ENCODE data around the gene CLTC. TPM values are rescaled to one million over a fixed set of nuclear protein-coding genes. Genes with fewer than 3 reads are reported as not detected.

CLTC gene
- total RNA-seq, 1 donor from 2014 or later, result 253 TPM

DNA sequence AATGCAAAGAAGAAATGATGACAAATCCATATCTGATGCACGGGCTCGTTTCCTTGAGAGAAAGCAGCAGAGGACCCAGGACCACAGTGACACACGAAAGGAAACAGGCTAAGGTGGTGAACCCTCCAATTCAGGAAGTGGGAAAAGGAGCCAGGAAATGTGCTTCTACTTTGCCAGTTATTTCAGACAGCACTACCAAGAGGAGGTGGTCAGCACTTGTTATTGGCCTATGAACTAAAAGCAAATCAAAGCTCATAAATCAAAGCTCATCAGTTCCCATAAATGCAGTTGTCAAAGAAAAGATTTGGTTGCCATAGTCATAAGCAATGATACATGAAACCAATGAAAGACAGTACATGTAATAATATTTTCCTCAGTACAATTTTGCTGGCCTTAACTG, 12.6 kb upstream of the CLTC start:
- Mint-ChIP-seq H3K36me3 (ENCODE audit: unreplicated experiment) (no peaks in the 10 kb centered on the region), H3K9me3 (ENCODE audit: unreplicated experiment) (no peaks in the 10 kb centered on the region), H3K27me3 (ENCODE audit: unreplicated experiment) (no peaks in the 10 kb centered on the region), H3K27ac (ENCODE audit: unreplicated experiment) (no peak overlapping the region), H3K4me3 (ENCODE audit: unreplicated experiment) (no peak overlapping the region), H3K4me1 (ENCODE audit: low read depth, unreplicated experiment) (no peaks in the 10 kb centered on the region)
- TF ChIP-seq, protein P1, sequence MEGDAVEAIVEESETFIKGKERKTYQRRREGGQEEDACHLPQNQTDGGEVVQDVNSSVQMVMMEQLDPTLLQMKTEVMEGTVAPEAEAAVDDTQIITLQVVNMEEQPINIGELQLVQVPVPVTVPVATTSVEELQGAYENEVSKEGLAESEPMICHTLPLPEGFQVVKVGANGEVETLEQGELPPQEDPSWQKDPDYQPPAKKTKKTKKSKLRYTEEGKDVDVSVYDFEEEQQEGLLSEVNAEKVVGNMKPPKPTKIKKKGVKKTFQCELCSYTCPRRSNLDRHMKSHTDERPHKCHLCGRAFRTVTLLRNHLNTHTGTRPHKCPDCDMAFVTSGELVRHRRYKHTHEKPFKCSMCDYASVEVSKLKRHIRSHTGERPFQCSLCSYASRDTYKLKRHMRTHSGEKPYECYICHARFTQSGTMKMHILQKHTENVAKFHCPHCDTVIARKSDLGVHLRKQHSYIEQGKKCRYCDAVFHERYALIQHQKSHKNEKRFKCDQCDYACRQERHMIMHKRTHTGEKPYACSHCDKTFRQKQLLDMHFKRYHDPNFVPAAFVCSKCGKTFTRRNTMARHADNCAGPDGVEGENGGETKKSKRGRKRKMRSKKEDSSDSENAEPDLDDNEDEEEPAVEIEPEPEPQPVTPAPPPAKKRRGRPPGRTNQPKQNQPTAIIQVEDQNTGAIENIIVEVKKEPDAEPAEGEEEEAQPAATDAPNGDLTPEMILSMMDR (IDR thresholded peaks at IDR 0.05; ENCODE audit: partially characterized antibody, unreplicated experiment), result no peak
- no peak for DNase-seq

DNA sequence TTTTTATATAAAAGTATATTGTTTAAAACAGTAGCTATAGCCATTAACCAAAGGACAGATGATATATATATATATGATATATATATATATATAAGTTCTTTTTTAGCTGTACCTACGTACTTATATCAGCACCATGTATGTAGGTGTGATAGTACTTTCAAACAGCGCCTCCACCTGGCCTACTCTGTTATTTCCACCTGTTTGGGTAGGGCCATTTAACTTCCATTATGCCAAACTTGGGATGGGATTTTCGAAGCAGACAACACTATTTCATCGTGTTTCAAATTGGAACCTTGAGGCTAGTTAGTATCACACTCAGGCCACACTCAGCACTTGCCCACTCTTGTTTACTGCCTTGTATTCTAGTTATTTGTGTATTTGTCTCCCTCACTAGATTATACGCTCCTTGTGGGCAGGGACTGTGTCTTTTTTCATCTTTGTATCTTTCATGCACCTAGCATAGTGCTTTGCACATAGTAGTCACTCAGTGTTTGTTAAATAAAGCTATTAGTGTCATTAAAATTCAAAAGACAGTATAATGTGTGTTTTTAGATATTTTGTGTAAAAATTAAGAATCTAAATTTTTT, 11.8 kb upstream of the CLTC start:
- DNase-seq, result peak; percentile 55
- no peak overlapping the region for H3K27ac Mint-ChIP-seq (ENCODE audit: unreplicated experiment)

DNA sequence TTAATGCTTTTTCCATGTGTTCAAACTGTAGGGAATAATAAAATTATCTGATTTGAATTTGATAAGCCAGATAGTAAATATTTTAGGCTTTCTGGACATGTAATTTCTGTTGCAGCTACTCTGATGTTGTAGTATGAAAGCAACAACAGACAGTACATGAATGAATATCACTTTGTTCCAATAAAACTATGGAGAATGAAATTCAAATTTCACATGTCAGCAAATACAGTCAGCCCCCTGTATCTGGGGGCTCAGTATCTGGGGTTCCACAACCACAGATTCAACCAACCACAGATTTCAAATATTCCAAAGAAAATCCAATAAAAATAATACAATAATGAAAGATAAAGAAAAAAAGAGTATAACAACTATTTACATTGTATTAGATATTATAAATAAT, 8.2 kb upstream of the CLTC start:
- Mint-ChIP-seq H3K36me3 (ENCODE audit: unreplicated experiment) (no peaks in the 10 kb centered on the region), H3K9me3 (ENCODE audit: unreplicated experiment) (no peaks in the 10 kb centered on the region), H3K4me3 (ENCODE audit: unreplicated experiment) (no peak overlapping the region), H3K4me1 (ENCODE audit: low read depth, unreplicated experiment) (peaks cover 2% of the 10 kb centered on the region), H3K27me3 (ENCODE audit: unreplicated experiment) (no peaks in the 10 kb centered on the region), H3K27ac (ENCODE audit: unreplicated experiment) (no peak overlapping the region)
- DNase-seq, result no peak
- TF ChIP-seq, protein P1 (IDR thresholded peaks at IDR 0.05; ENCODE audit: partially characterized antibody, unreplicated experiment), result no peak

More for the DNA sequence above, 11.8 kb upstream of the CLTC start:
- H3K9me3 Mint-ChIP-seq (ENCODE audit: unreplicated experiment), result no peaks in the 10 kb centered on the region
- TF ChIP-seq, protein P1 (IDR thresholded peaks at IDR 0.05; ENCODE audit: partially characterized antibody, unreplicated experiment), result peak; percentile 54
- H3K36me3 Mint-ChIP-seq (ENCODE audit: unreplicated experiment), result no peaks in the 10 kb centered on the region
- H3K4me3 Mint-ChIP-seq (ENCODE audit: unreplicated experiment), result no peak overlapping the region
- H3K27me3 Mint-ChIP-seq (ENCODE audit: unreplicated experiment), result no peaks in the 10 kb centered on the region
- H3K4me1 Mint-ChIP-seq (ENCODE audit: low read depth, unreplicated experiment), result no peaks in the 10 kb centered on the region

DNA sequence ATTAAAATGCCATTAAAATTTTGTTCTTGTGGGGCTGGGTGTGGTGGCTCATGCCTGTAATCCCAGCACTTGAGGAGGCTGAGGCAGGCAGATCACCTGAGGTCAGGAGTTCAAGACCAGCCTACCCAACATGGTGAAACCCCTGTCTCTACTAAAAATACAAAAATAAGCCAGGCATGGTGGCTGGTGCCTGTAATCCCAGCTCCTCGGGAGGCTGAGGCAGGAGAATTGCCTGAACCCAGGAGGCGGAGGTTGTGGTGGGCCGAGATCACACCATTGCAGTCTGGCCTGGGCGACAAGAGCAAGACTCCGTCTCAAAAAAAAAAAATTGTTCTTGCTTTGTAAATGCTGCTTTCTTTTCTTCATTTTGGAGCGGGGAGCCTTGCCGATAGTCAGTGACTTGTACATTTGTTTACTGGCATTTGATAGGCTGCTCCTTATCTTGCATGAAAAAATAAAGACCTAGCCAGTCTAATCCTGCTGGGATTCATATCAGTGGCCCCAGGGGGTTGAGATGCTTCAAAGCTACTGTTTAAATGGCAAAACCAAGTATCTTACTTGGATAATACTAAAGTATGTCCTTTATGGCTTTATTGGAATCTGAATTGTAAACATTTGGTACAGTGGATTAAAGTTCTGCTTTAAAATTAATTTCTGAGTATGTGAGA, 3.3 kb upstream of the CLTC start:
- Mint-ChIP-seq H3K27ac (ENCODE audit: unreplicated experiment) (no peak overlapping the region), H3K4me1 (ENCODE audit: low read depth, unreplicated experiment) (peaks cover 9% of the 10 kb centered on the region), H3K9me3 (ENCODE audit: unreplicated experiment) (peaks cover 12% of the 10 kb centered on the region), H3K27me3 (ENCODE audit: unreplicated experiment) (peaks cover 10% of the 10 kb centered on the region), H3K36me3 (ENCODE audit: unreplicated experiment) (no peaks in the 10 kb centered on the region), H3K4me3 (ENCODE audit: unreplicated experiment) (no peak overlapping the region)
- DNase-seq, result no peak
- TF ChIP-seq, protein P1 (IDR thresholded peaks at IDR 0.05; ENCODE audit: partially characterized antibody, unreplicated experiment), result no peak

DNA sequence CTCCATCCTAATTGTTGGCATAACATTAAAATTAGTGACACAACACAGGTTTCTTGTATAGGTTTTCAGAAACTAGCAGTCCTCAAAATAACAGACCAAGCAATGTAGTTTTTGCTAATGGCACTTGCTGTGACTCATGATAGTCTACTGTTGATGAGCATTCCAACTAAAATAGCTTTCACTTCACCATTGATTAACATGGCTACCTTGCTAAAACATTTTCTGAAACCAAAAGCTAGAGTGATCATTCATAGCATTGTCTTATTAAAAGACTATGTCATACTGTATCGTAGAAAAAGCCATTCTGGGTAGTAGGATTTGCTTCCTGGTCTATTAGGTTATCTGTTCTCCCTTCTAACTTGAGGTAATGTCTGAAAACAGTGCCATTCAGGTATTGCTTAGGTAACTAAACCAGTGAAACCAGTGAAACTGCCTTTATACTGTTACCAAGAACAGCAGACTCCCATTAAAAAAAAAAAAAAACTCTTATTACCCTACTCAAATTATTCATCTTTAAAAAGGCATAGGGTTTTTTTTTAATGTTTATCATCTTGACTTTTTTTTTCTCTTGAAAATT, 2.5 kb upstream of the CLTC start:
- Mint-ChIP-seq H3K27me3 (ENCODE audit: unreplicated experiment) (peaks cover 10% of the 10 kb centered on the region), H3K36me3 (ENCODE audit: unreplicated experiment) (no peaks in the 10 kb centered on the region), H3K4me1 (ENCODE audit: low read depth, unreplicated experiment) (peaks cover 13% of the 10 kb centered on the region), H3K27ac (ENCODE audit: unreplicated experiment) (peak overlapping the region; percentile 100), H3K4me3 (ENCODE audit: unreplicated experiment) (peak overlapping the region; percentile 92), H3K9me3 (ENCODE audit: unreplicated experiment) (peaks cover 12% of the 10 kb centered on the region)
- no peak for DNase-seq
- TF ChIP-seq, protein P1 (IDR thresholded peaks at IDR 0.05; ENCODE audit: partially characterized antibody, unreplicated experiment), result no peak
